ENCODE measurements around the gene MCUR1.
"Not testable (repeated sequence)": the region's sequence is repeated elsewhere in the genome, so short reads cannot be mapped to it uniquely, and the experiment has no call there.

The MCUR1 gene

DNA sequence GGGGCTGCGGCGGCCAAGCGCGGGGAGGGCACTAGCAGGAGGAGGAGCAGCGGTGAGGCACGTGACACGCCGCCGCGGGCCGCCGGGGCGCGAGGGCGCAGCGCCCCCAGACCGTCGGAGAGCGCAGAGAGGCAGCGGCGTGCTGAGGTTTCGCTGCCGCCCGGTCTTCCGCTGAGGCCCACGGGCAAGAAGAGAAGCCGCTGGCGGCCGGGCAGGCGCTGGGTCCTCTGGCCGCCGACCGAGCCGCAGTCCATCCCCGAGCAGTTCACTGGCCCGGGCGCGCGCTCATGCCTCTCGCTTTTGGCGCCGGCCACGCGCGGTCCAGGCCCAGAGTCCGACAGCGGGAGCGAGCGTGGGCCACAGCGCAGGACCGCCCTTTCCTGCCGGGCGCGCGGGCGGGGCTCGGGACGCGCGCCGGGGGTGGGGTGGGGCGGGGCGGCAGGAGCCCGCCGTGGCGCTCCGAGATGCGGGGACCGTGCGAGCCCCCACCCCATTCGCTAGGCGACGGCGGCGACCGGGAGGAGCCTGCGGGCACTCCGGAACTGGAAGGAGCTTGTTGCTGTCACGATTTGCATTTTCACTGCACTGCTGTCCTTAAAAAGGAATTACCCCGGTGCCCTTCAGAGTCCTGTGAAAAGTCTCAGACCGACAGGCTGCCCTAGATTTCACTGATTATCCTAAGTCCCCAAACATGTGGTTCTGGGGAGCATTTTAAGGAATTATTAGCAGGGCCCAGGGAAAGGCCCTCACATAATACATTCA, at the start of gene MCUR1:
Gene MCUR1 (minus strand): TSS at position 382 of the 762 bp plus-strand sequence. CDS start 128 bp downstream, at position 254.
- DNase-seq = peak; percentile 79 to 85

DNA sequence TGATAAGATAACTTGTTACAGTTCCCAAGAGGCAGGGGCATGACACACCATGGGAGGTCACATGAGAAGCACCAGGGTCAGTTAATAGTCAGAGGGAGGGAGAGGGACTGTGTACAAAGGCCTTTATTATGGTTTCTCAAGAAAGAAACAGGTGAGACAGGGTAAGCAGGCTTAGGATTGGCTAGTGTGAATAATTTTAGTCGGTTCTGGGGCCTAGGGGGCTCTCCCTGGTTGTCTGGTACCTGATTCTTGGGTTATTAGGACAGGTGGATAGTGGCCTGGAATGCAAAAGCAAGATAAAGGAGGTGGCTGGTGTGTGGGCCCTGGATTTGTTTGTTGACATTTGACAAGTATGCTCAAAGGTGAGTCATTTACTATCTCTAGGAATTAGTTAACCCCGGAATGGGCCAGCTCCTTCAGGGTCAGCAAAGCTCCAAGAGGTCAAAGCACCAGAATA, 49.4 kb upstream of the MCUR1 start:
- no peak for DNase-seq

DNA sequence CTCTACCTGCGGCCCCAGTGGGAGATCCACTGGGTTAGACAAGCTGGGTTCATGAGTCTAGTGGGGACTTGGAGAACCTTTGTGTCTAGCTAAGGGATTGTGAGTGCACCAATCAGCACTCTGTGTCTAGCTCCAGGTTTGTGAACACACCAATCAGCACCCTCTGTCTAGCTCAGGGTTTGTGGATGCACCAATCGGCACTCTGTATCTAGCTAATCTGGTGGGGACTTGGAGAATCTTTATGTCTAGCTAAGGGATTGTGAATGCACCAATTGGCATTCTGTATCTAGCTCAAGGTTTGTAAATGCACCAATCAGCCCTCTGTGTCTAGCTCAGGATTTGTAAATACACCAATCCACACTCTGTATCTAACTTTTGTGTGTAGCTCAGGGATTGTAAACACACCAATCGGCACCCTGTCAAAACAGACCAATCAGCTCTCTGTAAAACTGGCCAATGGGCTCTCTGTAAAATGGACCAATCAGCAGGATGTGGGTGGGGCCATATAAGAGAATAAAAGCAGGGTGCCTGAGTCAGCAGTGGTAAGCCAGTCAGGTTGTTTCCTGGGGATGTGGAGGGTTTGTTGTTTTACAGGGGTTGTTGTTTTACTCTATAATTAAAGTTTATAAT, 46.3 kb upstream of the MCUR1 start:
- DNase-seq = not testable (repeated sequence)

DNA sequence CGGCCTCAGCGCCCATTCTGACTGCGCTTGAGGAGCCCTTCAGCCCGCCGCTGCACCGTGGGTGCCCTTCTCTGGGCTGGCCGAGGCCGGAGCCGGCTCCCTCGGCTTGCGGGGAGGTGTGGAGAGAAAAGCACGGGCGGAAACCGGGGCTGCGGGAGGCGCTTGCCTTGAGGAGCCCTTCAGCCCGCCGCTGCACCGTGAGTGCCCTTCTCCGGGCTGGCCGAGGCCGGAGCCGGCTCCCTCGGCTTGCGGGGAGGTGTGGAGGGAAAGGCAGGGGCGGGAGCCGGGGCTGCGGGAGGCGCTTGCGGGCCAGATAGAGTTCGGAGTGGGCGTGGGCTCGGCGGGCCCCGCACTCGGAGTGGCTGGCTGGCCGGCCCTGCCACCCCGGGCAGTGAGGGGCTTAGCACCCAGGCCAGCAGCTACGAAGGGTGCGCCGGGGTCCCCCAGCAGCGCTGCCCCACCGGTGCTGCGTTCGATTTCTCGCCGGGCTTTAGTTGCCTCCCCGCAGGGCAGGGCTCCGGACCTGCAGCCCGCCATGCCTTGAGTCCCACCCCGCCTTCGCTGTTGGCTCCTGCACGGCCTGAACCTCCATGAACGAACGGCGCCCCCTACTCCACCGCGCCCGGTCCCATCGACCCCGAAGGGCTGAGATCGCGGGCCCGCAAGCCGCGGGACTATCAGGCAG, 45.7 kb upstream of the MCUR1 start:
- DNase-seq = no peak

- no peak for DNase-seq
These were observed 40.4 kb upstream of the MCUR1 start for GRCh38 chr6:13854716-13855250.

- DNase-seq = no peak
These were observed 39.5 kb upstream of the MCUR1 start for GRCh38 chr6:13853871-13854270.

DNA sequence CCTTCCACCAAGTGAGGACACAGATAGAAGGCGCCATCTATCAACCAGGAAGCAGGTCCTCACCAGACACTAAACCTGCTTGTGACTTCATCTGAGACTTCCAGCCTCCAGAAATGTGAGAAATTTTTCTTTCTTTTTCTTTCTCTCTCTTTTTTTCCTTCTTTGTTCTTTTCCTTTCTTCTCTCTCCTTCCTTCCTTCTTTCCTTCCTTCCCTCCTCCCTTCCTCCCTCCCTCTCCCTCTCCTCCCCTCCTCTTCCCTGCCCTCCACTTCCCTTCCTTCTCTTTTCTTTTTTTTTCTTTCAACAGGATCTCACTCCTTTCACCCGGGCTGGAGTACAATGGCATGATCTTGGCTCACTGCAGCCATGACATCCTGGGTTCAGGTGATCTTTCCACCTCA, 37.4 kb upstream of the MCUR1 start:
- DNase-seq = no peak

- DNase-seq = no peak
These were observed 37.0 kb upstream of the MCUR1 start for GRCh38 chr6:13851330-13851729.

- DNase-seq = not testable (repeated sequence)
These were observed 36.3 kb upstream of the MCUR1 start for GRCh38 chr6:13850690-13851089.

DNA sequence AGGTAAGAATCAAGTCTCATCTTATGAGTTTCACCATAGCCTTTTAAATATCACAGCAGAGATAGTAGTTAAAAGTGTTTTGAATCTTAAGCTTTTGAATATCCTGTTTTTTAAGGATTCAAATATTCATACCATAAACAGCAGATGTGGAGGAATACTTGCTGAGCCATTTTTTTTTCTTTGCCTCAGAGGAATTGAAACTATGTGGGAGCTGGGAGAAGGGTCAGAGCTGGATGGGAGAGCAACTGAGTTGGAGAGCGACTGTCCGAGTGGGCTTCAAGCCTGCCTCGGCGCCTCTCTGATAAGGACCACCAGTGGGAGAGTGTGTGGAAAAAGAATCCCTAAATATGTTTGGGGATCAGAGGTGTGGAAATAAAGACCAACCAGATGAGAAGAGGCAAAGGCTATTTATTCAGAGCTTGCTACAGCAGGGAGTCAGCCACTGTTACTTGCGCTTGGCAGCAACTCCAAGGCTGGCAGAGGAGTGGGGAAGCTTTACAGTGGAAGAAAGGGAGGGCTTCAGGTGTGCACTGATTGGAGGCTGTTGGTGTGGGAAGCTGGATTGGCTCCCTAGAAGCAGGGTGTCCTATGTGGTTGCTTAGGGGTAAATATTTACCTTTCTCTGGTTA, 34.3 kb upstream of the MCUR1 start:
- no peak for DNase-seq

DNA sequence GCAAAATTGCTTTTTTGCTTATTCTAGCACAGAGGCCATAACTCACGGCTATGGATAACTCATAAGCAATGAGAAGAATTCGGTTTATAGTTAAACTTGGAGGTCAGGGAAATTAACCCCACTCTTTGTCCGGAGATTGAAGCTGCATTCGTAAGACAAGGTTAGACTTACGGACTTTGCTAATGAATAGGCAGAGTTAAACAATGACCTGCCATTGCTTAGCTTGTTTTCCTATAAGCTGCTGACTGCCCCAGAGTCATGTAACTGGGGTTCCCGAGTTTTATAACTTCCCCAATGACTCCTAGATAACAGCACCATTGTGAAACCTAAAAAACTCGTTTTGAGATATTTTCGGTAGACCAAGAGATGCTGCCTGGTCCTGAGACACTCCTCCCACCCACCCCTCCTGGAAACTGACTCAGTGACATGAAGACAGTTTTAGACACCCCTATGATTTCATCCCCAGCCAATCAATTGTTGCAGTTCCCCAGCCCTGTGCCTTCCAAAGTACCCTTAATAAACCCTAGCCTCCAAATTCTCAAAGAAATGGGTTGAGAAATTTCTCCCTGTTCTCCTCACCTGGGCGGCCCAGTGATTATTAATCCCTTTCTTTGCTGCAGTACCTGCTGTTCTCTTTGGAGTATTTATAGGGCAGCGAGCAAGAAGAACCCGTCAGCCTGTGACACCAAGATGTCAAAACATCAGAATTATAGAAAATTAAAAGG, 33.1 kb upstream of the MCUR1 start:
- no peak for DNase-seq

- DNase-seq = no peak
These were observed 32.5 kb upstream of the MCUR1 start for GRCh38 chr6:13846841-13847240.

DNA sequence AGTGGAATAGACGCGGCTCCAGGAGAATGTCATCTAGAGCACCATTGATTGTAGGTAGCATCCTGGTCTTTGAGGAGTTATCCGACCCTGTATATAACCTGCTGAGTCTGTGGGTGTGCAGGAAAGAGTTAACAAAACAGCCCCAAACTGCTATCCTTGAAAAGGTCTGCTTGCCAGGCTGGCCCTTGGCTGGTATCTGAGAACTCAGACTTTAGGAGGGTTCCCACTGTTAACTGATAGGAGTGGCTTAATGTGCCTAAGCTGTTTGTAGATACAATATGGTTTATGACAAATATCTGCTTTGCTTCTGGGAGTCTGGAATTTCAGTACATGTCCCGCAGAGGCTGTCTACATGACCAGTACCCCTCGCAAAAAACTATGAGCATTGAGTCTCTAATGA, 27.6 kb upstream of the MCUR1 start:
- no peak for DNase-seq

DNA sequence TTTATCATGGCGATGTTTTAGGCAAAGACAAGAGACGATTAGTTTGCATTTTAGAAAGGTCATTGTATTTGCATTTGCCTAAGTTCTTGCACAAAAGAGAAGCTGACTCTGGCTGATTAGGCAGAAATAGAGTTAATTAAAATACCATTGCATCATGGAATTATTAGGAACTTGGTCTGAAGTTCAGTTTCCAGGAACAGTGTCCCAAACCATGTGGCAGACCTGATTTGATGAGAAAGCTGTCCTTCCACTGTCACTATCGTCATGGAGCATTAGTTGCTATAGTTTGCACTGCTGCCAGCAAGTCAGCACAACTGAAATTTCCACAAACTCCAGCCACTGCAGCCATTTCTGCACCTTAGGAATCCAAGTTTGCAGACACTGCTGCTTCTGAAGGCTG, 24.3 kb upstream of the MCUR1 start:
- no peak for DNase-seq

GRCh38 chr6:13836170-13836569, 21.8 kb upstream of the MCUR1 start:
- DNase-seq = no peak

DNA sequence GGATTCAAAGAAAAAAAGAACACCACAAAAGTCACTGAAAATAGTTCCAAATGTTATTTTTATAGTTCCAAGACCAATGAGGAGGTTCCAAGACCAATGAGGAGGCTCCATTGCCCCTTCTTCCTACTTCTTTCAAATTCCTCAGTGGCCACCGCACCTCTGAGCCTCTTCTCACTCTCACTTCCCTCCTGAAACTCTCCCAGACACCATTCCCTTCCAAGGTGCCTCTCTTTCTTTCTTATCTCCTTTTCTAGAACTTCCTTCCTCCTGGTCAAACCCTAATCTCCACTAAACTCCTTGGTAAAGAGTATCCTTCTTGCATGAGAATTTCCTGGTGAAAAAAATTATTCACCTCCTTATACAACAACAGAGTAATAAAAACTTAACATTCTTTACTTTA, 20.4 kb upstream of the MCUR1 start:
- no peak for DNase-seq

GRCh38 chr6:13834018-13834417, 19.7 kb upstream of the MCUR1 start:
- not testable (repeated sequence) for DNase-seq

- DNase-seq = no peak
These were observed 18.4 kb upstream of the MCUR1 start for GRCh38 chr6:13832778-13833177.

- DNase-seq = no peak
These were observed 17.3 kb upstream of the MCUR1 start for GRCh38 chr6:13831615-13832014.

- DNase-seq = no peak
These were observed 16.4 kb upstream of the MCUR1 start for GRCh38 chr6:13830803-13831202.

- not testable (repeated sequence) for DNase-seq
These were observed 15.1 kb upstream of the MCUR1 start for GRCh38 chr6:13829419-13829818.

- not testable (repeated sequence) for DNase-seq
These were observed 14.4 kb upstream of the MCUR1 start for GRCh38 chr6:13828656-13829301.

All from NCI-H1930 (cell line).